GM15510 (cell line): ENCODE data around the gene CHRND.

Experiments
- POLR2A ChIP-seq: IDR thresholded peaks from 3 replicates; pipeline ENCODE4 v1.6.1; 2011; ENCODE audit warnings: borderline replicate concordance; ENCODE audit not compliant: insufficient read length; ENCODE audit errors: extremely low read depth

The CHRND gene

DNA sequence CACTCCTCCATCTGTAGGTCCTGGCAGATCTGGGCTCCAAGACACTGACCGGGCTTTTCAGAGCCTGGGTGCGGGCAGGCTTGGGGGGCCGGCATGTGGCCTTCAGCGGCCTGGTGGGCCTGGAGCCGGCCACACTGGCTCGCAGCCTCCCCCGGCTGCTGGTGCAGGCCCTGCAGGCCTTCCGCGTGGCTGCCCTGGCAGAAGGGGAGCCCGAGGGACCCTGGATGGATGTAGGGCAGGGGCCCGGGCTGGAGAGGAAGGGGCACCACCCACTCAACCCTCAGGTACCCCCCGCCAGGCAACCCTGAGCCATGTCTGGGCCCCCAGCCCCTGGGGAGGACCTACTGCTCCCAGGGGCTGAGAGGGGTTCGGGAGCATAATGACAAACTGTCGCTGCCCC is 761 bp upstream of the CHRND start:
- no peak for TF ChIP-seq POLR2A

- no peak for TF ChIP-seq POLR2A
Measured at GRCh38 chr2:232526372-232526941, 497 bp downstream of the CHRND start.

GRCh38 chr2:232527905-232528470 is 2.0 kb downstream of the CHRND start:
- no peak for TF ChIP-seq POLR2A

GRCh38 chr2:232528746-232529460 is 2.9 kb downstream of the CHRND start:
- TF ChIP-seq POLR2A: no peak

DNA sequence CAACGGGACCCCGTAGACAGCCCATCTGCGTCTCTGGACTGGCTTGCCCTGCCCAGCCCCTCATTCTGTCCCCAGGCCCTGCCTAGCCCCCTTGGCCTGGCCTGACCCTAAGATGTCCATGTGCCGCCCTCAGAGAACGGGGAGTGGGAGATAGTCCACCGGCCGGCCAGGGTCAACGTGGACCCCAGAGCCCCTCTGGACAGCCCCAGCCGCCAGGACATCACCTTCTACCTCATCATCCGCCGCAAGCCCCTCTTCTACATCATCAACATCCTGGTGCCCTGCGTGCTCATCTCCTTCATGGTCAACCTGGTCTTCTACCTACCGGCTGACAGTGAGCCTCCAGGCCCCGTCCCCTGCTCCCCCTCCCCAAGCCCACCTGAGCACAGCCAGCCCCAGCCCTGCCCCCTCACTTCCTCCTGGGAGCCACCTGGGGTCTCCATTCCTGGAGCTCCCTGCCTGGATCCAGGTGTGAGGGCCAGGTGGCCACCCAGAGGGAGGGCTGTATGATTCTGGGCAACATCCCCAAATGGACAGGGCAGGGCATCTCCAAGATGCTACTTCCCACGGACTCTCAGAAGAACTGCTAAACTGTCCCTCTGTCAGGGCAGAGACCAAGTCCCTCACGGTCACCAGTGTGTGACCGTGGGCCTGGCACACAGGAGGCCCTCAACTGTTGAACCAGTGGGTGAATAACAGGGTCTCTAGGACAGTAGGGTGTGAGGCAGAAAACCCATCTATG is 4.0 kb downstream of the CHRND start:
- no peak for TF ChIP-seq POLR2A

DNA sequence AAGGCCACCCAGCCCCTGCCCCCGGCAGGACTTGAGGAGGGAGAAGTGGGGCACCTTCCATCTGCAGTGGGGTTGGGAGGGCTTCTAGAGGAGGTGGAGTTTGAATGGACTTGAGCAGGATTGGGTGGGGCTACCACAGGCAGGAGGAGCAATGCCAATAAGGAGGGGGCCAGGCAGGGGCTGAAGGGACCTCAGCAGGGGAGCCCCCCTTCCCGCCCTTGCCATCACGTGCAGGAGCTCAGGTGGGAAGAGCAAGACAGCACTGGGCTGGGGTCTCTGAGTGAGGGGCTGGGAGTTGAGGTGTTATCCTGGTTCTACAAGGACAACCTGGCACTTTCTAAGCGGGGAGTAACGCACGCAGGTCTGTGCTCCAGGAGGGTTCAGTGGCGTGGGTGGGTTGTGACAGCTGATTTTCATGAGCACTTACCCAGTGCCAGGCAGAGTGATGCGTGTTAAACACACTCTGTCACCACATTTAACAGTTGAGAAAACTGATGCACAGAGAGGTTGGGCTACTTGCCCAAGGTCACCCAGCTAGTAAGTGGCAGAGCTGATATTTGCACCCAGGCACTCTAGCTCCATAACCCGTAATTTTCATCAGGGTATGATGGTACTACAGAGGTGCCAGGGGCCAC is 4.8 kb downstream of the CHRND start:
- TF ChIP-seq POLR2A: no peak

GRCh38 chr2:232532419-232532818 is 6.5 kb downstream of the CHRND start:
- no peak for TF ChIP-seq POLR2A

- TF ChIP-seq POLR2A: no peak
Measured at GRCh38 chr2:232533944-232534710, 8.2 kb downstream of the CHRND start.

DNA sequence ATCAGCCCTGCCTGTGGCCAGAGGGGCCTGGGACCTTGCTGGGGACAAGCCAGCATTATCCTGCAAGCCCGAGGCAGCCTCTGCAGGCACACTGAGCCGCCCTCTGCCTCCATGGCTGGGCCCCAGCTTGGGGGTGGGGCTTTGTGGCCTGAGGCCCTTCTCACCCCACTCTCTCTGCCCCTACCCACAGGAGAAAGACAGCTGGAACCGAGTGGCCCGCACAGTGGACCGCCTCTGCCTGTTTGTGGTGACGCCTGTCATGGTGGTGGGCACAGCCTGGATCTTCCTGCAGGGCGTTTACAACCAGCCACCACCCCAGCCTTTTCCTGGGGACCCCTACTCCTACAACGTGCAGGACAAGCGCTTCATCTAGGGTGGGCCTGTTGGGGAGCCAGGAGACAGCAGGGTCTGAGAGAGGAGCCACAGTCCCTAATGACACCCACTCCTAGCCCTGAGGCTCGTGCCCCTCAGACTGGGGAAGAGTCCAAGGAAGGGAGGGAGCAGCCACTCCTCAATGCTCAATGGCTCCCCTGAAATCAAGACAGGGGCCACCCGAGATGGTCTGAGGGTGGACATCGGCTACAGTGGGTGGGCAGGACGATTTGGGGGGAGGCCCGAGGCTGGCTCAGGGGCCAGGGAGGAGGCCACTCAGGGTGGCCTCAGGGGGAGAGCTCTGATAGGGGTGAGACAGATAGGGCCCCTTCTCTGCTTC is 9.1 kb downstream of the CHRND start:
- no peak for TF ChIP-seq POLR2A

- no peak for TF ChIP-seq POLR2A
Measured at GRCh38 chr2:232535761-232536530, 10.0 kb downstream of the CHRND start.

DNA sequence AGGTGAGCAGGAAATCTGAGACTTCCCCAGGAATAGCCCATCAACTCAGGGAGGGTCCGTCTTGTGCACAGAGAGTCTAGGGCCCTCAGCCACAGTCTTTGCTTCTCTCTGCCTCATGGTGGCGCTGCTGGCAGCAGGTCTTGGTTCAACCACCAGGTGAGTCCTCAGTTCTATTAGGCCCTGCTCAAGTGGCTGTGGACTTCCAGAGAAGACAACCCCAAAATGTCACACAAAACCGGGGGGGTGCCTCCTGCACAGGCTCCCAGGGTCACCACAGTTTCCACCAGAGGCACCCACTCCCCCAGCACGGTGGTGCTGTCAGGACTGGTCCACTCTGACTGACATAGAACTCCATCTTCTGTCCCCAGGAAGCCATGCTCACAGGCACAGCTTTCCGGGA is 11.1 kb downstream of the CHRND start:
- no peak for TF ChIP-seq POLR2A

GRCh38 chr2:232537499-232537898 is 11.5 kb downstream of the CHRND start:
- no peak for TF ChIP-seq POLR2A

DNA sequence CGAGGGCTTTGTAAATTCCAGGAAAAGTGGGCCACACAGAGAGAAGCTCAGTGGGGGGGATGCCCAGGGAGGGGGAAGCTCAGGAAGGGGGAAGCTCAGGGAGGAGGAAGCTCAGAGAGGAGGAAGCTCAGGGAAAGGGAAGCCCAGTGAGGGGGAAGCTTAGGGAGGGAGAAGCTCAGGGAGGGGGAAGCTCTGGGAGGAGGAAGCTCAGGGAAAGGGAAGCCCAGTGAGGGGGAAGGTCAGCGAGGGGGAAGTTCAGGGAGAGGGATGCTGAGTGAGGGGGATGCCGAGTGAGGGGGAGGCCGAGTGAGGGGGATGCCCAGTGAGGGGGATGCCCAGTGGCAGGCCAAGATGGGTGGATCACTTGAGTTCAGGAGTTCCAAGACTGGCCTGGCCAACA is 12.7 kb downstream of the CHRND start:
- no peak for TF ChIP-seq POLR2A
